NCI-H2227 treated with DMSO at 0.1 percent for 48 hours (cell line): ENCODE data around the gene RAPGEF4.

Experiments used
- DNase-seq: peaks from one replicate; lab custom pipeline; 2025; lab: John Stamatoyannopoulos, UW

RAPGEF4 gene

GRCh38 chr2:172997031-172997430 is 261.4 kb downstream of the RAPGEF4 start:
- DNase-seq, result no peak

- DNase-seq, result no peak
These were observed 263.1 kb downstream of the RAPGEF4 start for GRCh38 chr2:172998547-172999272.

GRCh38 chr2:172999641-173000386 is 264.2 kb downstream of the RAPGEF4 start:
- DNase-seq, result no peak

GRCh38 chr2:173001664-173002604 is 266.3 kb downstream of the RAPGEF4 start:
- no peak for DNase-seq

GRCh38 chr2:173002751-173003541 is 267.3 kb downstream of the RAPGEF4 start:
- DNase-seq, result no peak

- no peak for DNase-seq
These were observed 273.1 kb downstream of the RAPGEF4 start for GRCh38 chr2:173008786-173009185.

GRCh38 chr2:173010233-173010632 is 274.6 kb downstream of the RAPGEF4 start:
- no peak for DNase-seq

- DNase-seq, result no peak
These were observed 280.8 kb downstream of the RAPGEF4 start for GRCh38 chr2:173016451-173016850.

GRCh38 chr2:173017646-173018420 is 282.2 kb downstream of the RAPGEF4 start:
- no peak for DNase-seq

- no peak for DNase-seq
These were observed 284.1 kb downstream of the RAPGEF4 start for GRCh38 chr2:173019755-173020154.

- DNase-seq, result no peak
These were observed 286.3 kb downstream of the RAPGEF4 start for GRCh38 chr2:173021939-173022371.

GRCh38 chr2:173023718-173024117 is 288.1 kb downstream of the RAPGEF4 start:
- DNase-seq, result no peak

GRCh38 chr2:173026479-173026878 is 290.8 kb downstream of the RAPGEF4 start:
- DNase-seq, result no peak

GRCh38 chr2:173027181-173028128 is 291.8 kb downstream of the RAPGEF4 start:
- DNase-seq, result peak; percentile 92

GRCh38 chr2:173028141-173028540 is 292.5 kb downstream of the RAPGEF4 start:
- DNase-seq, result no peak

- DNase-seq, result no peak
These were observed 293.0 kb downstream of the RAPGEF4 start for GRCh38 chr2:173028671-173029070.

- DNase-seq, result no peak
These were observed 295.2 kb downstream of the RAPGEF4 start for GRCh38 chr2:173030561-173031490.

GRCh38 chr2:173032032-173032431 is 296.4 kb downstream of the RAPGEF4 start:
- DNase-seq, result no peak
